GM12878 (cell line): ENCODE results near the gene C6orf15. TPM values are rescaled to one million over a fixed set of nuclear protein-coding genes. Genes with fewer than 3 reads are reported as not detected.

Experiments
- ATAC-seq: fragments of 200-7000 bp; cut with Tn5 transposase; 3 replicates; pipeline ENCODE4 v1.9.1; 2020; ENCODE audit warnings: mild to moderate bottlenecking, moderate library complexity
- BruUV-seq: library from RNA; stranded (reverse); fragments of 400-500 nt; replicated peaks from 2 replicates; lab custom pipeline; 2021; lab: Mats Ljungman, UMichigan
- CTCF ChIA-PET: fragments of 300-600 bp; sonication (Branson Sonifier 250); formaldehyde crosslinking; extraction: SDS; loops from one replicate; lab custom pipeline; 2021; ENCODE audit warnings: inconsistent platforms; lab: Yijun Ruan, JAX
- POLR2A ChIA-PET: fragments of 350-600 bp; formaldehyde crosslinking; extraction: SDS; loops from one replicate; lab custom pipeline; 2021; ENCODE audit warnings: inconsistent platforms; lab: Charles Lee
- RAD21 ChIA-PET: fragments of 300-600 bp; sonication (Branson Sonifier 250); formaldehyde crosslinking; loops from one replicate; lab custom pipeline; 2023; ENCODE audit warnings: antibody characterized with exemption; ENCODE audit not compliant: unreplicated experiment; lab: Charles Lee
- SMC1A ChIA-PET: fragments of 300-600 bp; sonication (Branson Sonifier 250); formaldehyde crosslinking; loops from one replicate; lab custom pipeline; 2023; ENCODE audit not compliant: unreplicated experiment, uncharacterized antibody; lab: Charles Lee
- DNase-seq: peaks from one replicate; pipeline ENCODE4 v3.0.0-alpha.2; 2011; ENCODE audit warnings: low read depth, low spot score
- FAIRE-seq: peaks from 3 replicates; lab custom pipeline; 2011; peaks lifted over from hg19 to GRCh38; lab: Jason Lieb, UNC
- H2AFZ ChIP-seq: 2 replicates; pipeline ENCODE4 v1.6.0; 2011; ENCODE audit warnings: low read depth, low read length, control low read depth; ENCODE audit not compliant: control insufficient read depth
- H3K27ac ChIP-seq: 2 replicates; pipeline ENCODE4 v1.5.1; 2011; ENCODE audit warnings: control low read depth; ENCODE audit not compliant: control insufficient read depth, insufficient read depth
- H3K27me3 ChIP-seq, 2 experiments: replicated peaks in 1 of 2; 2 replicates each; pipeline versions ENCODE4 v1.6.0 to v1.6.1; 2011; ENCODE audit warnings: low read length in 1 of 2; ENCODE audit not compliant: control insufficient read depth in 2 of 2, insufficient read depth in 2 of 2
- H3K36me3 ChIP-seq, 2 experiments: 2 replicates each; pipeline ENCODE4 v1.5.1; 2011; ENCODE audit warnings: low read length in 1 of 2; ENCODE audit not compliant: control insufficient read depth in 2 of 2, insufficient read depth in 2 of 2
- H3K4me1 ChIP-seq: 2 replicates; pipeline ENCODE4 v1.6.1; 2011; ENCODE audit warnings: mild to moderate bottlenecking, low read length, moderate library complexity, mixed read lengths; ENCODE audit not compliant: control insufficient read depth, insufficient read depth
- H3K4me2 ChIP-seq: 2 replicates; pipeline ENCODE4 v1.6.0; 2011; ENCODE audit warnings: control low read depth; ENCODE audit not compliant: control insufficient read depth, insufficient read depth
- H3K4me3 ChIP-seq: fragments of 200-600 bp; sonication (generic); 2 replicates; pipeline ENCODE4 v1.5.1; 2016
- H3K79me2 ChIP-seq: 2 replicates; pipeline ENCODE4 v1.6.0; 2011; ENCODE audit warnings: low read length; ENCODE audit not compliant: control insufficient read depth, insufficient read depth
- H3K9ac ChIP-seq: 2 replicates; pipeline ENCODE4 v1.8.0; 2011; ENCODE audit warnings: low read length, control low read depth, mixed read lengths; ENCODE audit not compliant: control insufficient read depth, insufficient read depth
- H3K9me3 ChIP-seq: replicated peaks from 3 replicates; pipeline ENCODE4 v1.5.1; 2011; ENCODE audit warnings: mild to moderate bottlenecking, low read length; ENCODE audit not compliant: control insufficient read depth, insufficient read depth
- H4K20me1 ChIP-seq: 2 replicates; pipeline ENCODE4 v1.6.0; 2011; ENCODE audit not compliant: control insufficient read depth, insufficient read depth
- ASH2L ChIP-seq: fragments of 300-600, 200-600 bp; sonication (generic); IDR thresholded peaks from 2 replicates; pipeline ENCODE4 v1.6.1; 2017; ENCODE audit warnings: low read depth, mild to moderate bottlenecking, borderline replicate concordance
- ELK1 ChIP-seq: IDR thresholded peaks from 2 replicates; pipeline ENCODE4 v1.6.1; 2012; ENCODE audit warnings: low read depth, low read length, improper control_type of control experiment
- GATAD2B ChIP-seq: fragments of 450-650 bp; conservative IDR thresholded peaks from 2 replicates; pipeline ENCODE4 v1.6.1; 2017; ENCODE audit warnings: low read depth, mild to moderate bottlenecking, moderate library complexity
- HDGF ChIP-seq: fragments of 450-650 bp; IDR thresholded peaks from 2 replicates; pipeline ENCODE4 v1.6.1; 2016; ENCODE audit warnings: antibody characterized with exemption
- IRF3 ChIP-seq: fragments of 450-650 bp; IDR thresholded peaks from 2 replicates; pipeline ENCODE4 v1.6.1; 2014; ENCODE audit warnings: mild to moderate bottlenecking
- PRDM15 ChIP-seq: fragments of 450-650 bp; formaldehyde crosslinking; IDR thresholded peaks from 2 replicates; pipeline ENCODE4 v1.4.0; 2020; ENCODE audit warnings: mild to moderate bottlenecking, moderate library complexity
- SMAD1 ChIP-seq: fragments of 450-650 bp; IDR thresholded peaks from 2 replicates; pipeline ENCODE4 v1.6.1; 2018; ENCODE audit warnings: mild to moderate bottlenecking, low read depth; ENCODE audit not compliant: partially characterized antibody
- SREBF1 ChIP-seq: IDR thresholded peaks from 2 replicates; pipeline ENCODE4 v1.6.1; 2012; ENCODE audit warnings: mild to moderate bottlenecking, low read length
- SRF ChIP-seq, 2 experiments: IDR thresholded peaks; 2 replicates each; pipeline ENCODE4 v1.6.1; 2011; ENCODE audit warnings: low read depth in 2 of 2, low read length in 2 of 2, mild to moderate bottlenecking in 1 of 2, moderate library complexity in 1 of 2
- TBL1XR1 ChIP-seq: IDR thresholded peaks from 2 replicates; pipeline ENCODE4 v1.6.1; 2012; ENCODE audit warnings: low read depth, low read length, improper control_type of control experiment
- WRNIP1 ChIP-seq: IDR thresholded peaks from 2 replicates; pipeline ENCODE4 v1.6.1; 2011; ENCODE audit warnings: low read depth, low read length, improper control_type of control experiment, borderline replicate concordance
- ZNF207 ChIP-seq: fragments of 450-650 bp; IDR thresholded peaks from 2 replicates; pipeline ENCODE4 v1.6.1; 2014; ENCODE audit warnings: antibody characterized with exemption, mild to moderate bottlenecking, borderline replicate concordance
- WGBS: methylation state at CpG from one replicate; pipeline ENCODE4 v1.1.6; 2016; ENCODE audit warnings: low lambda C conversion rate; ENCODE audit not compliant: insufficient replicate concordance, insufficient coverage; ENCODE audit errors: missing lambda C conversion rate; 5-methylcytosine and 5-hydroxymethylcytosine counted together
- in situ Hi-C: fragments of 300-500 bp; cut with MboI; formaldehyde crosslinking; loops from 9 replicates; pipeline ENCODE4 v1.14.3; 2018; ENCODE audit warnings: mixed read lengths
- intact Hi-C: fragments of 100-400 bp; cut with micrococcal nuclease; formaldehyde crosslinking; loops from one replicate; pipeline ENCODE4 v1.14.2; 2022; ENCODE audit not compliant: unreplicated experiment
- polyA plus RNA-seq, 11 experiments: library from polyadenylated mRNA; depleted of rRNA in 4 of 11; unstranded in 6 of 11; stranded (reverse) in 5 of 11; fragments of >200 nt; fragmentation: Nextera tagmentation in 4 of 11; fragmentation: Illumina TruSeq in 1 of 11; extraction: Ambion mirVana in 4 of 11; extraction: Trizol in 1 of 11; gene quantifications; 1 replicate in 1 of 11; 2 replicates in 10 of 11; pipeline versions ENCODE4 v1.2.1 to v1.2.3, GENCODE V29; 2011 to 2016; ENCODE audit warnings: inconsistent platforms in 2 of 11, missing spikeins in 2 of 11, low read depth in 1 of 11
- total RNA-seq, 4 experiments: library from RNA; depleted of rRNA in 3 of 4; stranded (reverse); fragments of >200 nt in 3 of 4; fragmentation: Illumina TruSeq in 1 of 4; extraction: Trizol in 1 of 4; gene quantifications; 2 replicates each; pipeline versions ENCODE4 v1.2.1 to v1.2.3, GENCODE V29; 2013 to 2021

C6orf15 gene
- total and polyA plus RNA-seq, 10 of the 15 experiments (the other 5 are each of a cell fraction or from before 2014, with no cell fraction given), result not detected

GRCh38 chr6:31118178-31118577, 5.8 kb upstream of the C6orf15 start (continued):
- no peak for TF ChIP-seq PRDM15 (CRISPR knock-in tag)
- no peak for TF ChIP-seq SRF (IDR thresholded peaks at IDR 0.05; ENCODE audit: low read depth in 2 of 2, low read length in 2 of 2)
- TF ChIP-seq ASH2L, result no peak

- no peak overlapping the region for H3K4me3 ChIP-seq
- in situ Hi-C loops (no loop called here), intact Hi-C loops (no loop called here)
- H3K9ac ChIP-seq, result no peak overlapping the region
- H3K36me3 ChIP-seq, result no peaks in the 10 kb centered on the region
- no peak for DNase-seq
- ChIA-PET RAD21 (no interaction called here), SMC1A (no interaction called here), POLR2A (no interaction called here), CTCF (interaction anchor here (2.7 to 3.0 kb wide), 2 partner anchors 11 to 30 kb away, joined by 9 to 11 read pairs; no protein-coding TSS in a partner anchor)
- no peak for FAIRE-seq
- no peaks in the 10 kb centered on the region for H3K9me3 ChIP-seq
- ATAC-seq, result no peak
- 40% methylated on average over 19 of the region's 19 CpGs for WGBS
- no peak overlapping the region for H3K4me2 ChIP-seq
- H4K20me1 ChIP-seq, result no peaks in the 10 kb centered on the region
- peaks cover 3% of the 10 kb centered on the region in 2 experiments; a peak in 3 of 4 replicates for H3K27me3 ChIP-seq
- H3K79me2 ChIP-seq, result no peaks in the 10 kb centered on the region
- no peaks in the 10 kb centered on the region for H3K4me1 ChIP-seq
- no peak overlapping the region for H3K27ac ChIP-seq
- no TSS peak for BruUV-seq
- no peak overlapping the region for H2AFZ ChIP-seq
- TF ChIP-seq GATAD2B, result no peak
- no peak for TF ChIP-seq HDGF
- no peak for TF ChIP-seq WRNIP1
- no peak for TF ChIP-seq ZNF207
- no peak for TF ChIP-seq IRF3
- no peak for TF ChIP-seq TBL1XR1
- TF ChIP-seq PRDM15 (CRISPR knock-in tag), result no peak
- TF ChIP-seq SMAD1, result no peak
- TF ChIP-seq ELK1, result no peak
- TF ChIP-seq SREBF1, result no peak
Observed at GRCh38 chr6:31116661-31117385, 4.4 kb upstream of the C6orf15 start.
